ENCODE results near the gene HOXC6.
"Not testable (repeated sequence)": the region's sequence is repeated elsewhere in the genome, so short reads cannot be mapped to it uniquely, and the experiment has no call there.

The HOXC6 gene

DNA sequence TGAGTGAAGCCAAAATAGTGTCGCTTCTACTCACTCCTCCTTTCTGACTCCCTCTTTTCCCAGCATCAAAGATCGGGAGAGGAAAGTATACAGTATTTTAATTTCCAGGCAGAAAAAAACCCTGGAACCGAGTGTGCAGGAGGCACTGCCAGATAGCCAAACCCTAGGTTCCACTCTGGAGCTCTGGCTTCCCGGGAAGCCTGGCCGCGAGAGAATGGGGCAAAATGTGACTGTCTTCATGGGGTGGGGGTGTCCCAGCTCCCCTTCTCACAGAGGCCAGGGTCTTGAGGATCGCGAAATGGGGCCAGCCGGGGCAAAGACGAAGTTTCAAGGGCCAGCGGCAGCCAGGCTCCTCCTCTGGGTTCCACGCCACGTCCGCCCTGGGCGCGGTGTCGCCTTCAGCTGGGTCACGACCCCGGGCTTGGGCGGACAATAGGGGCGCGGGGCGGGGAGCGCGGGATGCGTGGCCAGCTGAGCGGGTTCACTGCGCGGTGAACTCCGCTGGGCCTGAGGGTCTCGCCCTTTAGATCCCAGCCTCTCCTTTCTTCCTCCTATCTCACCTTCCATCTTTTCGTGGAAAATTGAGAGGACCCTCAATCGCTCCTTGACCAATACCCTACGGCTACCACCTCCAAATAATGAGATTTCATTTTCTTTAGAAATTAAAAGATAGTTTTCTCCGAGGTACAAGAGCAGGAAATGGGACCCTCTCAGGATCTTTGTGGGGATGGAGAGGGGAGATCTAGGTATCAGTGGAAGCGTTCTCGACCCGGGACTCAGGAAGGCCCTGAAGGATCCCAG is 32.1 kb downstream of the HOXC6 start:
- no peak for DNase-seq

DNA sequence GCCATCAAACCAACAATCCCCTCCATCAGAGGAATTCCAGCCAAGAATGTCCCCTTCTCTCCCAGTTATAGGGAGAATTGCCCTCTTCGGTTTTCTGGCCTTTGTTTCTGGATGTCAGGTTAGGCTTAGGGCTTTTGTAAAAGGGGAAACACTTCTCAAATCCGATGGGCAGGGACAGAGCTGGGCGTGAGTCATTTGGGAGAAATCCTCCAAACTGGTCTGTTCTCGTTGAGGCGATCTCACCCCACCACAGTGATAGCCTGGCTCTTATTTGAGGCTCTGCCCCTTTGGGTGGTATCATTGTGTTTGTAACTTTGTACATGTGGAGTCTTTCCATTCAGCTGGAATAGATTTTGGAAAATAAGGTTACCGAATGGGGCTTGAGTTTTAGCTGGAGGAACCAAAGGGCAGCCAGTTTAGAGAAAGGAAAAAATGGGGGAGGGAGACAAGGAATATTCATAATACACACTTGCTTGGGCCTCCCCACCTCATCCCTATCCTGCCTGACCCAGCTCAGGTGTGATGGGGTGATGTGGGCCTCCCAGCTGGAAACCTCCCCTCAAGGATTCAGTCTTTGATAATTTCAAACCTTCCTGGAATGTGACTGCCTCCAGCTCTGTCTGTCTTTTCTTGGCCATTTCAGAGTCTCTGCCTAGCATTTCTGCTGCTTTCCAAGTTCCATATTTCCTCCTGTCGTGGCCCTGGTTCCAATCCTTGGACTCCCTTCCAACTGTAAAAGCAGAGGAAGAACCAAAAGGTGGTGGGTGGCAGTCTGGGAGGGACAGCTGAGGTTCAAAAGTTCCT is 32.9 kb downstream of the HOXC6 start:
- DNase-seq, result no peak

DNA sequence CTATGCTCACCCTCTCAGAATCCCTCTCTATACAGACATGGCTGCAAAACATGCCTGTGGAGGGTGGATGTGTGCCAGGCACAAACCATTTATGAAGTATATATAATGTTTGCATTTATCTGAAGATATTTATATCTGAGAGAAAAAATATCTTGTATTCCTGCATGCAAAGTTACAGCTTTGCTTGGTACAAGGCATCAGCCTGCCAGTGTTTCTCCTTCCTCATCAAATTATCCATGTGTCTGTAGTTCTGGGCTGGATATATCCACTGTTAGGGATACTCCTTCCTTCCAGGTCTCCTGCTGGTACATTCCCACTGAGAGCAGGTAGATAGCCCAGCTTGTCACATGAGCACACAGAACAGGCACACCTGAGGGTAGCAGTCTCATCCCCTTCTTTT is 37.4 kb downstream of the HOXC6 start:
- no peak for DNase-seq

DNA sequence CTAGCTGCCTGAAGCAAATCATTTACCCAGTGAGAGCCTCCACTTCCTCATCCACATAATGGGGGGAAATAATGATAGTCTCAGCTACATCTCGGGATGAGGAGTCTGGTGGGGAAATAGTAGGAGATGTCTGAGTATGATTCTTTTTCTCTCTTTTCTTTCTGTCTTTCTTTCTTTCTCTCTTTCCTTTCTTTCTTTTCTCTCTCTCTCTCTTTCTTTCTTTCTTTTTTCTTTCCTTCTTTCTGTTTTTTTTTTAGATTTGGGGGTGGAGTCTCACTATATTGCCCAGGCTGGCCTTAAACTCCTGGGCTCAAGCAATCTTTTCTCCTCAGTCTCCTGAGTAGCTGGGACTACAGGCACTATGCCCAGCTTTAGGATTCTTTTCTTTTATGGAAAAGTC is 38.2 kb downstream of the HOXC6 start:
- no peak for DNase-seq

DNA sequence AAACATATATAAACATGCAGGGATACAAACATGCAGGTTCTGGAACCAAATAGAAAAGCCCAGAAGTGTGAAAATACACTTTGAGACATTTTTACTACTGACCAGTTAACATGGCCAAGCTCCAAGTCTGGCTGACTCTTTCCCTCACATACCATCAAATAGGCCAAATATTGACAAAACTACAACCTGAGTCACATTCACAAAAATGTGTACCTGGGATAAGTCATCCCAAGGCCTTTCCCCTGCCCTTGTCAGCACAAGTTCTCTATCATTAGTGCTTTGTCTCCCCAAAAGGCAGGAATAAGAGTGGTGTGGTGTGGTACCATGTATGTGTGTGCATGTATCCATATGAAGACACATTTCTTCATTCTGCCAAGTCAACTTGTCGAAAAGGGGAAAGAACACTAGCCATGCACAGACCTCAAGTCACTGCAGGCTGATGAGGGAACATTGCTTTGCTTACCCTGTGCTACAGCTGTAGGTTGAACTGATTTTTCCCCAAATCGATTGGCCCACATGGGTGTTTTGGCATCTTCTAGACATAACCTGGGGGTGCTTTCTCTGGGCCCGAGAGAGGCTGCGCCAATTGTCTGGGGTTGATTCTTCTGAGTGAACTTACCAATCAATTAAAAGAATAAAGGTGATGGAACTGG is 40.3 kb downstream of the HOXC6 start:
- no peak for DNase-seq

DNA sequence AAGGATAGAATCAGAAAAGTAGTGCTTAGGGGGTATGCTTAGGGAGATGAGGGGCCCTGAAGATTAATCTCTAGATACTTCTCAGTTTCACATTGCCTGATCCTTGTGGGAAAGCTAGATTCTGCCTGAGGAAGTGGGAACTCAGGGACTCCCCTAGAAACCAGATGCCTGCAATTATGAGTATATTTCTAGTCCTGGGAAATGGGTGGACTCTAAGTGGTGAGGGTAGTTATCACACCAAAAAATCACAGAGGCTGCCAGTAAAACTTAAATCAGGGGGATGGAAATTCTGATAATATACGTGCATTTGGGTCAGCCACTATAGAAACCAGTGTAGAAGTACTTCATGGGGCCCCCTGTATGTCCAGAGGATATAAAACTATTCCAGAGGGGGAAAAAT is 43.7 kb downstream of the HOXC6 start:
- DNase-seq, result no peak

DNA sequence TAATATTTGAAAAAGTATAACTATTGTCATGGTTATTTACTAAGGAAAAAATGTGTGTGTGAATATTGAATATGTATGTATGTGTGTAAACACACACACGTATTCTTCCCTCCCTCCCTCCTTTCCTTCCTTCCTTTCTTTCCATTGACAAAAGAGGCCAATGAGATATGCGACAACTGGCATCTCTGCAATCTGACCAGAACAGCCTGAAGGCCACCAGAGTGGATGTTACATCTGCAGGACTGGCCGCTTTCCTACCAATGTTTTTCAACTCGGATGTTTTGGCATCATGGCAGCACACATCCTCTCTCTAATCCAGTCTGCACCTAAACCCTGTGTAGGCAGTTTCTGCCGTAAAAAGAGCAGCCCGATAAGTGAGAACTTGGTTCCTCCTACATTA is 46.1 kb downstream of the HOXC6 start:
- no peak for DNase-seq

DNA sequence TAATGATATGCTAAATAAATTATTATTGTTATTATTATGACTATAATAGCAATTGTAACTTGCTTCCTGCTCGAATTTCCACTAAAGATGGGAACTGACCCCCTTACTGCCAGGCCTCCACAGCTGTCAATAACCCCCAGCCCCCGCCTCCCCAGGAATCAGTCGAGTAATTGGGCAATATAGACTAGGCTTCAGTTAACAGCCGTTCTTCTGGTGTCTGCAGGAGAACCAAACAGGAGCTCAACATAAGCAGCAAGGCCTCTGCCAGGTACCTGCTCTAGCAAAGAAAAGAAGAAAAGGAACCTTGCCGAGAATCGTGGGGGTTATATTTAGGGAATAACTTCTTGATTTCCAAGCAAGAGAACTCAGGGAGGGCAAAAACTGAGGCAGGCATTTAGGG is 47.2 kb downstream of the HOXC6 start:
- no peak for DNase-seq

DNA sequence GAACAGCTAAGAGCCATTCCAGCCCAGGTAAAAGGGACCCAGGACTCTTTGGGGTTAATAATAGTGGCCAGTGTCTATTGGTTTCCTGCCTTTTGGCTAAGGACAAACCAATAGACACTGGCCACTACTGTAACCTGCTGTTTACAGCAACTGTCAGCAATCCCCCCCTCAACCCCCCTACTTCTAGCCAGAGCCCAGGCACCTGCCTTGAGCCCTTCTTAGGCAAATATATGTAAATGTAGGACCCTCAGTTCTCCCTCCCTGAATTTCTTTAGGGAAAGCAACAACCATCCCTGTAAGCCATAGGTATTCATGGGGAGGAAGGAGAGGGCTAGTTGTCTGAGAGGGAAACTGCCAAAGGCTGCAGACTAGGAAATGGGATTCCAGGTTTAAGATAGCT is 47.7 kb downstream of the HOXC6 start:
- DNase-seq, result no peak

DNA sequence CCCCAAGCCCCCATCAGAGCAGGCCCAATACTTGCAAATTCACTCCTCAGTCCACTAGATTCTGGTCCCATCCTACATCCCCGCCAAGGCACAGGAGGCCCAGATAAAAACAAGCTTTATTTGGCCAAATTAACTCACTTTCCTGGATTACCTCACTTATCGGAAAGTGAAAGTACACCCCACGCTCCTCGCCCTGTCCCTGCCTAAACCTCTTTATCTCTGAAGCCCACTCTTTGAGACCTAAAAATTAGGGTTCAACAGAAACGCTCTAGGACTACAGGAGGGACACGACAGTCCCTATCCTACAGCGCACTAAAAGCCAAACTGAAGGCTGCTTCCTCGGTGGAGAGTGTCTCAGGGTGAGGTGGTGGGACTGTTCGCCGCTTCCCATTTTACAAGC is 49.6 kb downstream of the HOXC6 start:
- DNase-seq, result not testable (repeated sequence)

DNA sequence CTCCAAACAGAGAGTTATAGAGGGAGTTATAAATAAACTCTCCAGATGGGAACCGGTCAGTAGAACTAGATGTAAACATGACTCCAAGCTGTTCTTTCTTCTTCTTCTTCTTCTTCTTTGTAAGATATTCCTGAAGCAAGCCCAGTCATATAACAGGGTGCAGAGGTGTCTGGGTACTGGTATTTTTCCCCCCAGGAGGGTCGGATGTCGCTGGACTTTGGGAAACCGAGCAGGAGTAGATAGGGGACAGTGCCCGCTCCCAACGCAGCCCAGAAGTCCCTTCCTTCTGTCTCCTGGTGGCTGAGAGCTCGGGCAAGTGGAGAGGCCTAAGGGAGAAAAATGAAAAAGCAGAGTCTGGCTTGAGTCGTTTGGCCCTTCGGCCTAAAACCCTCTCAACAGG is 50.9 kb downstream of the HOXC6 start:
- not testable (repeated sequence) for DNase-seq
